Ascending aorta (tissue), 2 donors: Measurements from ENCODE around the gene FAM111A. TPM values are rescaled to one million over a fixed set of nuclear protein-coding genes. Genes with fewer than 3 reads are reported as not detected.

ENCODE experiments used
- DNase-seq, 2 donors: peaks; one replicate each; pipeline ENCODE4 v3.0.0-alpha.2; 2019; ENCODE audit warnings: low spot score in 2 of 2
- H3K27ac ChIP-seq, 2 donors: fragments of 200-600 bp; sonication (generic); one replicate each; pipeline ENCODE4 v1.5.1; 2016 to 2017; ENCODE audit warnings: mild to moderate bottlenecking in 1 of 2
- H3K27me3 ChIP-seq: fragments of 200-600 bp; sonication (generic); one replicate; pipeline ENCODE4 v1.5.1; 2017
- H3K36me3 ChIP-seq, 2 donors: fragments of 200-600 bp; sonication (generic); one replicate each; pipeline ENCODE4 v1.5.1; 2016
- H3K4me1 ChIP-seq, 2 donors: fragments of 200-600 bp; sonication (generic); one replicate each; pipeline ENCODE4 v1.5.1; 2016 to 2017; ENCODE audit warnings: mild to moderate bottlenecking in 1 of 2
- H3K4me3 ChIP-seq, 2 donors: fragments of 200-600 bp; sonication (generic); one replicate each; pipeline ENCODE4 v1.5.1; 2016 to 2017; ENCODE audit warnings: mild to moderate bottlenecking in 1 of 2
- H3K9me3 ChIP-seq, 2 donors: fragments of 200-600 bp; sonication (generic); one replicate each; pipeline ENCODE4 v1.5.1; 2016
- CTCF ChIP-seq, 3 experiments: fragments of 200-600 bp in 2 of 3; fragments of 450-650 bp in 1 of 3; sonication (generic) in 2 of 3; IDR thresholded peaks; one replicate each; pipeline ENCODE4 v1.5.1; 2016 to 2019; ENCODE audit warnings: antibody characterized with exemption in 3 of 3, mild to moderate bottlenecking in 1 of 3, moderate library complexity in 1 of 3
- intact Hi-C: fragments of 100-400 bp; cut with DNase I; formaldehyde crosslinking; loops from one replicate; pipeline ENCODE4 v1.15.1; 2023
- total RNA-seq: library from RNA; depleted of rRNA; stranded (reverse); fragments of >200 nt; gene quantifications from one replicate; pipeline ENCODE4 v1.1.0, GENCODE V29; 2016

FAM111A gene
- total RNA-seq, 1 donor from 2014 or later, result 54.3 TPM

GRCh38 chr11:59193587-59194130, 51.0 kb downstream of the FAM111A start:
- no peak for TF ChIP-seq CTCF (IDR thresholded peaks at IDR 0.05)

GRCh38 chr11:59195586-59195985, 52.9 kb downstream of the FAM111A start:
- Histone ChIP-seq H3K4me1 (peaks cover 4 to 11% of the 10 kb centered on the region in 2 donors), H3K27me3 (no peaks in the 10 kb centered on the region), H3K27ac (no peak overlapping the region), H3K4me3 (no peak overlapping the region), H3K36me3 (peaks cover 0 to 14% of the 10 kb centered on the region in 2 donors), H3K9me3 (no peaks in the 10 kb centered on the region)
- intact Hi-C loops, result no loop called here
- no peak for TF ChIP-seq CTCF (IDR thresholded peaks at IDR 0.05)
- DNase-seq, result no peak

More at GRCh38 chr11:59193587-59194130, 51.0 kb downstream of the FAM111A start:
- Histone ChIP-seq H3K27me3 (no peaks in the 10 kb centered on the region), H3K27ac (no peak overlapping the region), H3K9me3 (no peaks in the 10 kb centered on the region), H3K4me1 (peaks cover 4 to 8% of the 10 kb centered on the region in 2 donors), H3K4me3 (no peak overlapping the region), H3K36me3 (peaks cover 0 to 19% of the 10 kb centered on the region in 2 donors)
- DNase-seq, result no peak
- intact Hi-C loops, result no loop called here

- Histone ChIP-seq H3K36me3 (peaks cover 0 to 14% of the 10 kb centered on the region in 2 donors), H3K4me3 (no peak overlapping the region), H3K27me3 (no peaks in the 10 kb centered on the region), H3K4me1 (peaks cover 4 to 18% of the 10 kb centered on the region in 2 donors), H3K27ac (no peak overlapping the region), H3K9me3 (no peaks in the 10 kb centered on the region)
- no peak for DNase-seq
- no peak for TF ChIP-seq CTCF (IDR thresholded peaks at IDR 0.05)
- intact Hi-C loops, result no loop called here
Measured at GRCh38 chr11:59196777-59197176, 54.1 kb downstream of the FAM111A start.

- Histone ChIP-seq H3K4me3 (no peak overlapping the region), H3K27ac (peak overlapping the region; percentile 40 to 62), H3K27me3 (no peaks in the 10 kb centered on the region), H3K4me1 (peaks cover 4 to 18% of the 10 kb centered on the region in 2 donors), H3K9me3 (no peaks in the 10 kb centered on the region), H3K36me3 (peaks cover 0 to 5% of the 10 kb centered on the region in 2 donors)
- intact Hi-C loops, result no loop called here
- TF ChIP-seq CTCF (IDR thresholded peaks at IDR 0.05), result no peak
- peak; percentile 50 to 93 for DNase-seq
Measured at GRCh38 chr11:59197991-59198390, 55.3 kb downstream of the FAM111A start.

- peaks cover 0 to 2% of the 10 kb centered on the region in 2 donors for H3K36me3 ChIP-seq
- no peak for DNase-seq
- H3K4me3 ChIP-seq, result no peak overlapping the region
- no peak for TF ChIP-seq CTCF (IDR thresholded peaks at IDR 0.05)
- intact Hi-C loops, result no loop called here
- peaks cover 4 to 18% of the 10 kb centered on the region in 2 donors for H3K4me1 ChIP-seq
- peak overlapping the region; percentile 40 to 62 for H3K27ac ChIP-seq
- no peaks in the 10 kb centered on the region for H3K9me3 ChIP-seq
- H3K27me3 ChIP-seq, result no peaks in the 10 kb centered on the region
Measured at GRCh38 chr11:59198726-59199125, 56.1 kb downstream of the FAM111A start.
